GM18519 (cell line): ENCODE measurements around the gene PRF1.
"Not testable (repeated sequence)": the region's sequence is repeated elsewhere in the genome, so short reads cannot be mapped to it uniquely, and the experiment has no call there.

Source experiments
- ATAC-seq: cut with Tn5 transposase; IDR thresholded peaks from one replicate; pipeline ENCODE4 v1.9.1; 2021; ENCODE audit warnings: mild to moderate bottlenecking, moderate library complexity; ENCODE audit not compliant: unreplicated experiment, low FRiP score

PRF1 gene

GRCh38 chr10:70618663-70619062, 16.1 kb upstream of the PRF1 start:
- no peak for ATAC-seq

GRCh38 chr10:70617798-70618568, 15.4 kb upstream of the PRF1 start:
- no peak for ATAC-seq

- no peak for ATAC-seq
Observed at GRCh38 chr10:70616761-70617160, 14.2 kb upstream of the PRF1 start.

DNA sequence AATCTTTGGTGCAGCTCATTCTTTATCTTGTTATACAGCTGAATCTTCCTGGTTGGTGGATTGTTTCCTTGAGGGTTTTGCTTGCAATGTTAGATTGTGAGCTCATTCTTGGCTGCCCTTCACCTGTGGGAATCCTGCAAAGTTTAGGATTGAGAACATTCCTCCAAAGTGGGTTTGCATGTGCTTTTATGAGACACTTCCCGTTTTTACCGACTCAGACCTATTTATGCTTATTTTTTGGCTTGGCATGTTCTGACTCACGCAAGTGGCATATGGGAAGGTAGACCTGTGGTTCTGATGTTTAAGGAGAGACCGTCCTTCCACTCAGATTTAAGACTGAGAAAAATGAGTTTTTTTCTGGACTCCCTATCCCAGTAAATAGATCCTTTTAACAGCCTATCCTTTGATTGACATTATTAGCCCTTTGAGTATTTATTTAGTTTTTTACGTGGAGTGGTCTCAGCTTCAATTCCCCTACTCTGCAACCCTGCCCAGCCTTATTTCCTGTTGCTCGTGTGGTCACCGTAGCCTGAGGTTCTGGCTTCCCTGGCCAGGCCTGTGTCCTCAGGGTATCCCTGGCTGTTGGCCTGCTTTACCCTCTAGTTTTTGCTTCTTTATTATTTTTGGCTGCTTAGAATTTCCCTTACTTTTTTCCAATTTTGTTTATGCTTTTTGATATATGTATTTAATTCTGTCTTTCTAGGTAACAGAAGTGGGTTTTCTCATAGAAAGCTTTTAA, 13.4 kb upstream of the PRF1 start:
- no peak for ATAC-seq

GRCh38 chr10:70615211-70615610, 12.7 kb upstream of the PRF1 start:
- ATAC-seq, result no peak

DNA sequence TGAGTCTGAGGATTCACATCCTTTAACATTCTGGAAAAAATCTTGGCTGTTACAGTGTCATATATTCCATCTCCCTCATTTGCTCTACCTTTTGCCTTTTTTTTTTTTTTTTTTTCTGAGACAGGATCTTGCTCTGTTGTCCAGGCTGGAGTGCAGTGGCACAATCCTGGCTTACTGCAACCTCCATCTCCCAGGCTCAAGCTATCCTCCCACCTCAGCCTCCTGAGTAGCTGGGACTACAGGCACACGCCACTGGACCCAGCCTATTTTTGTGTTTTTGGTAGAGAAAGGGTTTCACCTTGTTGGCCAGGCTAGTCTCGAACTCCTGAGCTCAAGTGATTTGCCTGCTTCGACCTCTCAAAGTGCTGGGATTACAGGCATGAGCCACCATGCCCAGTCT, 11.8 kb upstream of the PRF1 start:
- not testable (repeated sequence) for ATAC-seq

DNA sequence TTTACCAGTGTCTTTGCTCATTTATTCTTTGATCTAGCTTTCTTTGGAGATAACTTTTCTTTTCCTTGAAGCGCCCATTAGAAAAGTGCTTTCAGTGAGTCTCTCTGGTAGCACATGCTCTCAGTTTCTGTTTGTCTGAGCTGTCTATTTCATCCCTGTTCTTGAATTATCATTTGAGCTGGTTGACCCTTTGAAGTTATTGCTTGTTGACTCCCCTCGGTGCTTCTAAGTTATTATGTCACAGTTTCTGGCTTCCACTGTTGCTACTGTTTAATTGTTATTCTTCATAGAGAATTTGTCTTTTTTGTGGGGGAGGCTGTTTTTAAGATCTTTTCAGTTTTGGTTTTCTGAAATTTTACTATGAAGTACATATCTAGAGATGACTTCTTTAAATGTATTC, 11.4 kb upstream of the PRF1 start:
- no peak for ATAC-seq

DNA sequence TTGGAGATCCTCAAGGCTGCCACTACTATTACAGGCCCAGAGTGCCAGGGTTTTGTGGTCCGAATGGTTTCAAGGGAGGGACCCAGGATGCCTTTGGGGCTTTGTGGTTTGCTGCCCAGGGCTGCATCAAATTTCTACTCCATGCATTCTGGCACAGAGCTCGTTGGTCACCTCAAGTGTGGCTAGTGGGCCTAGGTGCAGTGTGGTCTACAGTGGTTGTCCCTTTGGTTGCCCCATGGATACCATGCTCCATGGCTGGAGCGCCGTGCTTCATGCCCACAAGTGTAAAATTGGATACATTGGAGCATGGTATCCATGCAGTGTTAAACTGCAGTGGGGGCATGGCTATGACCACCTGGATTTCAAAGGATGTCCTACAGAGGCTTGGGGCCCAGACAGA, 5.4 kb upstream of the PRF1 start:
- ATAC-seq, result no peak

- ATAC-seq, result no peak
Observed at GRCh38 chr10:70605161-70605560, 2.6 kb upstream of the PRF1 start.

GRCh38 chr10:70604106-70604505, 1.6 kb upstream of the PRF1 start:
- no peak for ATAC-seq

DNA sequence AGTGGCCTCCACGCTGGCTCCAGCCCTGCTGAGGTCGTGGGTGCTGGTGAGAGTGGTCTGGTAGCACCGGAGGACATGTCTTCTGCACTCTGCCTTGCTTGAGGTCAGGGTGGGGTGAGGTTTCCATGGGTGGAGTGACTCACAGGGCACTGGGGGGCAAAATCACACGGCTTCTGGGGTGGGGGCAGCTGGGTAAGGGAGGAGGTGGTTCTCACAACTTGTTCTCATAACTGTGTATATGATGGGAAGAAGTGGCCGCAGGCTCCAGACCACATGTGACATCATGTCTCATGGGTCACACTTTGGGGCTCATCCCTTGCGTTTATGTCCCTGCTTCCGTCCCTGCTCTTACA, 884 bp upstream of the PRF1 start:
- ATAC-seq, result no peak

DNA sequence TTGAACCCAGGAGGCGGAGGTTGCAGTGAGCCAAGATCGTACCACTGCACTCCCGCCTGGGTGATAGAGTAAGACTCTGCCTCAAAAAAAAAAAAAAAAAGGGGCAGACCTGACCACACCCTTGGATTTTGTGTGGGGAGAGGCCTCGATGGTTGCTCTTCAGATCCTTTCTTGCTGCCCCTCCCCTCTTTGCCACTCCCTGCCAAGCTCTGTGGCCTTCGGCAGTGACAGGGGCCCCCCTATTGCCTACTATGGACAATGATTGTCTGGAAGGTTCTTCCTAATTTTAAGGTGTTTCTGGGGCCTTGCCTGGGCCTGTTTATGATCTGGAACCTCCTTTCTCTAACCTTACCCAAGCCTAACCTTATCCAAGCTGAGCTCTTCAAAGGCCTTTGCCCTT, 795 bp downstream of the PRF1 start:
- ATAC-seq, result no peak

DNA sequence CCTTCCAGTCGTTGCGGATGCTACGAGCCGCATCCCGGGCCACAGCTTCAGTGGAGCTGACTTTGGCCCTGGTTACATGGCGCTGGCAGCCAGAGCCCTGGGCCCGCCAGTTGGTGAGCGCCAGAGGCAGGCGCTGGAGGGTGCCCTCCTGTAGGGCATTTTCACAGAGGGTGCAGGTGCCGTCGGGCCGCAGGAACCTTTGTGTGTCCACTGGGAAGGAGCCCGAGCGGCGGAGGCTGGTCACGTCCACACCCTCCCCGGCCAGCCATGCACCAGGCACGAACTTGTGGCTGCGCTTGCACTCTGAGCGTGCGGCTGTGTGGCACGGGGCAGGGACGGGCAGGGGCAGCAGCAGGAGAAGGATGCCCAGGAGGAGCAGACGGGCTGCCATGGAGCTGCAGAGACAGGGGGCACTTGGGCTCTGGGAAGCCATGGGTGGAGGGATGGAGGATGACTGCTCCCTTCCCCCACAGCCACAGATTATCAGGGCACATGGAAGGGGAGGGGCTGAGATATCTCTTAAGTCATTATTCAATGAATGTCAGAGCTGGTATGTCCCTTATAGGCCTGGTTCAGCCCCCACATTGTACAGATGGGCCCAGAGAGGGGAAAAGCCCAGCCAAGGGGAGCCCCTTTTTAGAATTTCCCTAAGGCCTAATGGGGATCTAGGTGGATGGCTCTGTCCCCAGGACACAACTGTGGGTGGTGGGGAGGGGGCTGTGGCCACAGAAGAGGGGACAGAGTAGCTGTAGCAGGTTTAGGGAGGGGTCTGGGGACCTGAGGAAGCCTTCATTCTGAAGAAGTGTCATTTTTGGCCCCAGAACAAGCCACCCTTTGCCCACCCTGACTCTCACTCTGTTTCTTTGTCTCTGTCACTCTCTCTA, 1.8 kb downstream of the PRF1 start:
- ATAC-seq, result no peak

DNA sequence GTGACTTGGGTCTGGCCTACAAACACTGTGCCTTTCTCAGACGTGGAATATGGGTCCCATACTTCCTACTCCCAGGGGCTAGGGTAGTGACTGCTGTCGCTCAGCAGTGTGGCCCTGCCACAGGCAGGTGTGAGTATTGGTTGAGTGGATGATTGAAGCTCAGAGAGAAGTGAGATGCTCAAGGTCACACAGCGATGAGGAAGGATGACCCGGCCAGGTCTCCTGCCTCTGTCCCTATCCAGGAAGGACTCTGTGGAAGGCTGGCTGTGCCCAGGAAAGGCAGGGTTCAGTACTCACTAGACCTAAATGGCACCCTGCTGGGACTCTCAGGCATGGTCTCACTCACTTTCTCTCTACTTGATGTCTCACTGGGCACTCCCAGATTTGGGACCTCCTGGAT, 2.8 kb downstream of the PRF1 start:
- ATAC-seq, result no peak

GRCh38 chr10:70599319-70599718, 3.2 kb downstream of the PRF1 start:
- no peak for ATAC-seq

GRCh38 chr10:70598857-70599295, 3.7 kb downstream of the PRF1 start:
- no peak for ATAC-seq

GRCh38 chr10:70597856-70598815, 4.4 kb downstream of the PRF1 start:
- no peak for ATAC-seq

DNA sequence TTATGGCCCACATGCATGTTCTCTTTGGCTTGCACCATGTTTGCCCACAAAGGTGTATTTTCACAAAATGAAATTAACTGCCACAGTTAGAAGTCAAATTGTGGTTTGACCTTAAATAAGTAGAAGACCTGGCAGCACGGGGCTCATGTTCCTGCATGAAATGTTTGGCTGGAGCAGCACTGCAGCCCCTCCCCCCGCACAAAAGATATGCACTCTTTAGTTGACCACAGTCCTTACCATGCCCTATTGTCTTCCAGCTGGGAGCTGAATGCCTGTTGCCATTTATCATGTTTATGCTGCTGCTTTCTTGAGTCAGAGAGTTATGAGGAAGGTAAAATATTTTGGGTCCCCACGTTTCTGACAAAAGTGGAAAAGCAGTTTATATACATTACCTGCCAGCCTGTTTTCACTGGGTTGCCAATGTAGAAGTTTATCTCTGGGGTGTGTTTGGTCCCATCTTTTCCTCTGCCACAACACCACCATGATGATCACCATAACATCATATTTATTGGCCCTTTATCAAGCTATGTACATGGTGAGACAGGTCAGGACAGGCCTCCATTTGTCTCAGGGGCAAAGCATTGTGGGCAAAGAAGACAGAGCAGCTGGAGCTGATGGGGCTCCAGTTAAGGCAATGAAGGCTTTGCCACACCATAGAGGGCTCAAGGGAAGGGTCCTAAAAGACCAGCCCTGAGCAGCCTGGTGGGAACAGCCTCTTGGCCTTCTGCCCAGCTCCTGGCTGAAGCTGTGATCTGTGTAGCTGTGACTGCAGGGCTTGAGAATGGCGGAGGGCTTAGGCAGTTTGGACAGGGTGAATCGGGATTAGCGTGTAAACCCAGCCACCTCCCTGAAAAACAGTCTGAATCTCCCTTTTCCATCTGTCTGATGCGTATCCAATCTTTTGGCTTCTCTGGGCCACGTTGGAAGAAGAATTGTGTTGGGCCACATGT, 5.4 kb downstream of the PRF1 start:
- no peak for ATAC-seq
